GM10847 (cell line): Measurements from ENCODE around the gene TBC1D10A.

Experiments
- POLR2A ChIP-seq: IDR thresholded peaks from 2 replicates; pipeline ENCODE4 v1.6.1; 2011; ENCODE audit not compliant: insufficient read length; ENCODE audit errors: extremely low read depth

TBC1D10A gene

GRCh38 chr22:30327864-30328345 is 1.2 kb upstream of the TBC1D10A start:
- no peak for TF ChIP-seq POLR2A

DNA sequence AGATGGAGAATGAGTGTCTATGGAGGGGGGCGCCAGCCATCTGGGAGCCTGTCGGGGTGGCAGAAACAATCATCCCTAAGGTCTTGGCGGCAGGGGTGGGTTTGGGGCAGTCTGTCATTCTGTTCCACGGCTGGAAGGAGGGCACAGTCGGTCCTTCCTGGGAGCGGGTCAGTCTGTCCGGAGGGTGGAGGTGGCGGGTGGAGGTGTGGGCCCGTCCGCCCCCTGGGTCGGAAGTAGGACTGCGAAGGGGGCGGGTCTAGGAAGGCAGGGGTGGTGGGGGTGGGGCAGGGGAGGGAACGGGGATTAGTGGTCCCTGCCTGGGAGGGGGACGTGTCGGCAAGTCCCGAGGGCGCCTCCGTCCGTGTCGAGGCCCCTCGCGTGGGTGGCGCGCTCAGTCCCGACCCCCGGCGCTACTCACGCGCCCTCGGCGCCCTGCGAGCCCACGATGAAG is 461 bp downstream of the TBC1D10A start:
- TF ChIP-seq POLR2A, result no peak

DNA sequence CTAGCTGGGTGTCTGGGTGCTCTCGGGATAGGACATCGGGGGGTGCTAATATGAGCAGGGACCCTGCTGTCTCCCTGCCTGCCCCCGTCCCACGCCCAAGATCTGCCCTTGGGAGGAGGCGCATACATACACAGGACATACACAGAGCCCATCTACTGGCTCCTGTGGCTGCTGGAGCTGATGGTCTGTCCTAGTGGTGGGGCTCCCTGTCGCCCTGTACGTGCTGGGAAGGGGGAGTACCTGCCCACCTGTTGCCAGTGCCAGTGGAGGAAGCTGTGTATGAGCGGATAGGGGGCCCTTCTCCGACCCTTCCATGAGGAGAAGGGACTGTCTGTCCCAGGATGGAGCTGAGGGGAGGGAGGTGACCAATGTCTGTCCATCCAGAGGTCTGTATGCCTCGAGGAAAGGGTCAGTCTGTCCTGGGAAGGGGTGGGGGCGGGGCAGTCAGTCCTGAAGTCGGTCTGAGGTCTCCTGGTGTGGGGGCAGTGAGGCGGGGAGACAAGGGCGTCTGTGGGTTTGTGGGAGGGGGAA is 952 bp downstream of the TBC1D10A start:
- TF ChIP-seq POLR2A, result no peak

DNA sequence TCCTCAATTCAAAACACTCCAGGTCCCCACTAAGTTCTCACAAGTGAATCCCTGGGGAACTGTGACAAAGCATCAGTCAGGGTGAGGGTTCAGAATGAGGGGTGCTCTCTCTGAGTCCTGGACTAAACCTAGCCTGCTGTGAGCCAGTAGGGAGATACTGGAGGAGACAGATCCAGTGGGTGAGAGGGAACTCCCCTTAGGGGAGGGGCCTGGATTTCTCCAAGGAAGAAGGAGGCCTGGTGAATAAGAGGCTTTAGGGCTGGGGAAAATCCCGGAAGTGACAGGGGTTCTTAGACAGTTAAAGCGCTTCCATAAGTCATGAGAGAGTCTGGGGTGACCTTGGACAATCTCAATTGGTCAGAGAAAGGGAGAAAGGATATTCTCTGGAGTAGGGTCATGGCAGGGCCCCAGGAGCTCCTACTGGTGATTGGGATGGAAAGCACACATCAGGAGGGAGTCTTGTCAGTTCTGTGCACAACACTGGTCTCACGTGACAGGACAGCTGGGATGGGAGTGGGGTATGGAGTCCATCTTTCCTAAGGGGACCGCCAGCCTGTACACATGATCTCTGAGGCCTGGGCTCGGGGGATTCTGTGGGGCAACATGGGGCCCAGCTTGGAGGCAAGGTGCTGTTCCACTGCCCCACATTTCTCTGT is 1.5 kb downstream of the TBC1D10A start:
- no peak for TF ChIP-seq POLR2A

DNA sequence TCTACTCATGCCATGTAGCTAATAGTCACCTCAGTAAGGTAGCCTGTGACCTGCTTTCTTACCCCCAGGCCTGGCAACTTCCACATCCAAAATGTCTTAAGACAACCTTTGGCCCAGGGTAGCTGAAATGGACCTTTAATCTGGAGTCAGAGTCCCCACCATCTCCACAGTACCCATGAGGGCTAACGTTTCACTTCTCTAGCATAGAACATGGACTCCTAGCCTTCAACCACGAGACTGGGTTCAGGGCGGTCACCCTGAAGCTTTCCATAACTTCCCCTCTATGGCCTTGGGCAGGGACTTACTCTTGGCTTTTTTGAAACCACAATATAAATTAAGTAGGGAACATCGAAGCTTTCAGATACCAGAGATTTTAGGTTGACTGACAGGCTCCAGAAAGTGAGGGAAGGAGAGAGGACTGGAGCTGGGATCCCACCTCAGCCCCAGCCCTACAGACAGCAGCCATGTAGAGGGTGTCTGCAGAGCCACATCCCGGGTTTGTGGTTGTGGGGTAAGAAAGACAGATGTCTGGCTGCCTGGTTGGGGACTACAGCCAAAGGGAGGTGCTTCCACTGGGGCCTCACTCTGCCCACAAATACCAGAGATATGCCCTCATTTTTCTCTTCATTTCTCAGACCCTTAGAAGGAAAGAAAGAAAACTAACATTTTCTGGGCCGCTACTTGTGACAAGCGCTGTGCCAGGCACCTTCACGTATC is 2.6 kb downstream of the TBC1D10A start:
- TF ChIP-seq POLR2A, result no peak

DNA sequence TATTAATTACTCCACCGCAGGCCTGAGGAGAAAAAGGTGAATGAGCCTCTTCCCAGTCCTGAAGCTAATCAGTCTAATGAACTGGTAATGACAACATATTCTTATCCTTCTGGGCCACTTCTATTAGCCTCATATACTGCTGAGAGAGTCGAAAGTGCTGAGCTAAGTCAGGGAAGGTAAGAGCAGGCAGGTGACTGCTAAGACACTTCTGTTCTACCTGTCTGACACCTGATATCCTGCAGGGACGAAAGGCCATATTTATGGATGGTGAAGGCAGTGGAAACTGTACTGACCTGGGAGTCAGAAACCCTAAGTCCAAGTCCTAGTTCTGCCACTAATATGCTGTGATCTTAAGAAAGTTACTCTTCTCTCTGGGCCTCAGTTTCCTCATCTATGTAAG is 3.5 kb downstream of the TBC1D10A start:
- TF ChIP-seq POLR2A, result no peak

- TF ChIP-seq POLR2A, result no peak
These were observed 5.3 kb downstream of the TBC1D10A start for GRCh38 chr22:30321461-30321860.

DNA sequence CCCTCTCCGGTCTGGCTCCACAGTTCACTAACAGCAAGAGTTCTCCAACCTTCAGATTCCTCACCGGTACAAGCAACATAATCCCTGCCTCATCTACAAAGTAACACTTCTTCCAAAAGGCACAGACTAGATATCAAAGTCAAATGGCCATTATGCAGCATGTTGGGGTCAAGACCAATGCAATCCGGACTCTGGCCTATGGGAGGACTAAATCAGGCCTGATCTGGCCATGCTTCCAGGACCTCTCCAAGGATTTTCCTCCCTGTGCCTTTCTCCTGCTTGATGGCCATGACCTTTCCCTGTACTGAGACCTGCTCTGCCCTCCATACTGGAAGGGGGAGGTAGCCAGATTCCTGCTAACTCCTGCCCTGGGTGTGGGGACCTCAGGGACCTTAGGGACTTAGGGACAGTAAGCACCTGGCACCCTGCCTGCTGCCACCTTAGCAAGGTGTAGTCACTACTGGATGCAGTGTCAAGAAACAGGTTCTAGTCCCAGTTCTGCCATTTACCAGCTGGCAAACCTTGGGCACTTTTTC is 6.7 kb downstream of the TBC1D10A start:
- TF ChIP-seq POLR2A, result no peak

- no peak for TF ChIP-seq POLR2A
These were observed 7.8 kb downstream of the TBC1D10A start for GRCh38 chr22:30318799-30319419.

DNA sequence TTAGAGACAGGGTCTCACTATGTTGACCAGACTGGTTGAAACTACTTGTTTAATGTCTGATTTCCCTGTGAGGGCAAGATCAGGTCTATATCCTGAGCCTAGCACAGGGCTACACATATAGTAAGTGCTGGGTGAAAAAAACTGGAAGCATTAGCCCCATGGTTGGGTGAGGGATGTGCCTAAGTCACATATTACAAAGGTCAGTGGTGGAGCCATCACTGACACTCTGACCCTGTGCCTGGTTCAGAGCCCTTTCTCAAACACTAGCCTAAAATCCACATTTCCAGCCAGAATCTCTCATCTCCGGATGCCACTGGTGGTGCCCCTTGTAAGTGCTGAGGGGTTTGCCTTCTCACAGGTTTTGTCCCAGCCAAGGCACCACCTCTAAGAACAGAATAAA is 9.0 kb downstream of the TBC1D10A start:
- TF ChIP-seq POLR2A, result no peak

- TF ChIP-seq POLR2A, result no peak
These were observed 10.7 kb downstream of the TBC1D10A start for GRCh38 chr22:30315962-30316576.

- no peak for TF ChIP-seq POLR2A
These were observed 11.8 kb downstream of the TBC1D10A start for GRCh38 chr22:30314915-30315314.

DNA sequence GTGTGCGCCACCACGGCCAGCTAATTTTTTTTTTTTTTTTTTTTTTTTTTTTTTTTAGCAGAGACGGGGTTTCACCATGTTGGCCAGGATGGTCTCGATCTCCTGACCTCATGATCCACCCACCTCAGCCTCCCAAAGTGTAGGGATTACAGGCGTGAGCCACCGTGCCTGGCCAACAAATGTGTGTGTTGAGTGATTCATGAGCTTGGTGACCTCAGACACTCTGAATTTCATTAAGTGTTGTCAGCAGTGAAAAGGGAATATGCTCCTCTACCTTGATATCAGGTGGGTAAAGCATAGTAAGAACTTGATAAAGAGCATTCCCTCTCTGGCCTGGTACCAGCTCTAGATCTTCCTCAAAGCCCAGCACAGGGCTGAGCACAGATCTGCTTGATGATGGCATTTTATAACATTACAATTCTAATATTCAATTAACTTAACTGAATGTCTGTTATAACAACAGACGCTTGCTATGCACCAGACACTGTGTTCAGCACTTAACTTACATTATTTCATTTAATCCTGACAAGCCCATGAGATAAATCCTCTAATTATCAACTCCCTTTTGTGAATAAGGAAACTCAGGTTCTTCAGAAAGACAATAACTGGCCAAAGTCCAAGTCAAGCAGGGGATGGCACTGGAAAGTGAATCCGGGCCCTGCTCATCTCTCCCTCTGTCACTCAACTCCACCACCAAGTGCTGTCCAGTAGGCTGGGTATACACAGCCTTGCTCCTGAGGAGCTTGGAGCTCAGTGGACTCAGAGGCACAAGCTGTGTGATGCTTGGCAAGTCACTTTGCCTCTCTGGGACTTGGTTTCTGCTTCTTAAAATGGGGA is 13.0 kb downstream of the TBC1D10A start:
- TF ChIP-seq POLR2A, result no peak

DNA sequence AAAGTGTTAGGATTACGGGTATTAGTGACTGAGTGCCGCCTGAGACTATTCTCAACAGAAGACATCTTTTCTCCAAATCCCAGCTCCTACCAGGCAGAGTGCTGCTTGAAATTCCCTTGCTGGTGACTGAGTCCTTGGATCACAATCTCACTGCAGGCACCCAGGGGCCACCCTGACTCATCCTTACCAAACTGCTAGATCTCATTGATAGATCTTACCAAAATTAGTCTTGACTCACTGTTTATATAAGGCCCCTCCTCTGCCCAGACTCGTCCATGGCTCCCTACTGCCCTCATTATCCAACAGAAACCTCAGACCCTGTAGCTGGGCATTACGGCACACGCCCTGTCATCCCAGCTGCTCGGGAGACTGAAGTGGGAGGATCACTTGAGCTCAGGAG is 14.7 kb downstream of the TBC1D10A start:
- TF ChIP-seq POLR2A, result no peak

- no peak for TF ChIP-seq POLR2A
These were observed 15.6 kb downstream of the TBC1D10A start for GRCh38 chr22:30310881-30311771.
